SK-N-SH treated with all-trans-retinoic acid at 6 μM for 48 hours (cell line): Measurements from ENCODE around the gene PEMT.

Experiments used
- ATAC-seq: fragments of 200-7000 bp; cut with Tn5 transposase; 3 replicates; pipeline ENCODE4 v1.9.1; 2020; ENCODE audit warnings: mild to moderate bottlenecking, moderate library complexity
- ARNTL ChIP-seq: fragments of 450-650 bp; formaldehyde crosslinking; IDR thresholded peaks from 2 replicates; pipeline ENCODE4 v1.5.0; 2020; ENCODE audit warnings: low read depth, mild to moderate bottlenecking, moderate library complexity, borderline replicate concordance
- CSDC2 ChIP-seq: fragments of 250-450 bp; sonication (Bioruptor Pico); IDR thresholded peaks from 2 replicates; pipeline ENCODE4 v1.5.0; 2020; ENCODE audit warnings: mild to moderate bottlenecking, moderate library complexity
- CSRNP3 ChIP-seq: fragments of 250-450 bp; sonication (Bioruptor Pico); IDR thresholded peaks from 2 replicates; pipeline ENCODE4 v1.5.1; 2021; ENCODE audit warnings: mild to moderate bottlenecking, moderate library complexity
- ESRRG ChIP-seq: fragments of 250-450 bp; sonication (Bioruptor Pico); IDR thresholded peaks from 2 replicates; pipeline ENCODE4 v1.6.1; 2021; ENCODE audit warnings: mild to moderate bottlenecking
- GLIS3 ChIP-seq: fragments of 250-450 bp; sonication (Bioruptor Pico); IDR thresholded peaks from 2 replicates; pipeline ENCODE4 v1.5.0; 2020; ENCODE audit warnings: mild to moderate bottlenecking, moderate library complexity
- OSR1 ChIP-seq: fragments of 250-450 bp; sonication (Bioruptor Pico); IDR thresholded peaks from 2 replicates; pipeline ENCODE4 v1.8.0; 2022; ENCODE audit warnings: moderate library complexity, mild to moderate bottlenecking, inconsistent platforms
- PATZ1 ChIP-seq: fragments of 250-450 bp; sonication (Bioruptor Pico); IDR thresholded peaks from 2 replicates; pipeline ENCODE4 v1.8.0; 2020; ENCODE audit warnings: mild to moderate bottlenecking, moderate library complexity, borderline replicate concordance
- POU6F1 ChIP-seq: fragments of 250-450 bp; sonication (Bioruptor Pico); IDR thresholded peaks from 2 replicates; pipeline ENCODE4 v1.8.0; 2021; ENCODE audit warnings: low read depth, mild to moderate bottlenecking, moderate library complexity, borderline replicate concordance
- PPARA ChIP-seq: fragments of 250-450 bp; sonication (Bioruptor Pico); IDR thresholded peaks from 2 replicates; pipeline ENCODE4 v1.5.0; 2020; ENCODE audit warnings: mild to moderate bottlenecking, borderline replicate concordance
- RARB ChIP-seq: fragments of 250-450 bp; sonication (Bioruptor Pico); IDR thresholded peaks from 2 replicates; pipeline ENCODE4 v1.8.0; 2021; ENCODE audit warnings: mild to moderate bottlenecking, moderate library complexity
- SNAI2 ChIP-seq: fragments of 250-450 bp; sonication (Bioruptor Pico); IDR thresholded peaks from 2 replicates; pipeline ENCODE4 v1.5.0; 2020; ENCODE audit warnings: mild to moderate bottlenecking, moderate library complexity
- TCF4 ChIP-seq: fragments of 250-450 bp; sonication (Bioruptor Pico); IDR thresholded peaks from 2 replicates; pipeline ENCODE4 v1.8.0; 2021; ENCODE audit warnings: mild to moderate bottlenecking, moderate library complexity, borderline replicate concordance
- TOX ChIP-seq: fragments of 250-450 bp; sonication (Bioruptor Pico); IDR thresholded peaks from 2 replicates; pipeline ENCODE4 v1.8.0; 2021; ENCODE audit warnings: mild to moderate bottlenecking, moderate library complexity, borderline replicate concordance
- TSHZ2 ChIP-seq: fragments of 250-450 bp; sonication (Bioruptor Pico); IDR thresholded peaks from 2 replicates; pipeline ENCODE4 v1.5.0; 2020; ENCODE audit warnings: mild to moderate bottlenecking, moderate library complexity
- ZFP3 ChIP-seq: fragments of 250-450 bp; sonication (Bioruptor Pico); IDR thresholded peaks from 2 replicates; pipeline ENCODE4 v1.5.0; 2020; ENCODE audit warnings: mild to moderate bottlenecking, moderate library complexity
- ZFP30 ChIP-seq: fragments of 450-650 bp; formaldehyde crosslinking; IDR thresholded peaks from 2 replicates; pipeline ENCODE4 v1.5.0; 2022; ENCODE audit warnings: mild to moderate bottlenecking, moderate library complexity
- ZNF565 ChIP-seq: fragments of 450-650 bp; formaldehyde crosslinking; conservative IDR thresholded peaks from 2 replicates; pipeline ENCODE4 v1.5.0; 2020; ENCODE audit warnings: low read depth, mild to moderate bottlenecking, moderate library complexity
- ZNF70 ChIP-seq: fragments of 450-650 bp; formaldehyde crosslinking; IDR thresholded peaks from 2 replicates; pipeline ENCODE4 v1.5.0; 2020; ENCODE audit warnings: mild to moderate bottlenecking, moderate library complexity
- ZNF8 ChIP-seq: fragments of 450-650 bp; formaldehyde crosslinking; IDR thresholded peaks from 2 replicates; pipeline ENCODE4 v1.5.0; 2020; ENCODE audit warnings: mild to moderate bottlenecking, moderate library complexity
- TF ChIP-seq, protein P1 (sequence below): fragments of 250-450 bp; sonication (Bioruptor Pico); IDR thresholded peaks from 2 replicates; pipeline ENCODE4 v1.5.1; 2020; ENCODE audit warnings: low read depth, mild to moderate bottlenecking, moderate library complexity

PEMT gene

DNA sequence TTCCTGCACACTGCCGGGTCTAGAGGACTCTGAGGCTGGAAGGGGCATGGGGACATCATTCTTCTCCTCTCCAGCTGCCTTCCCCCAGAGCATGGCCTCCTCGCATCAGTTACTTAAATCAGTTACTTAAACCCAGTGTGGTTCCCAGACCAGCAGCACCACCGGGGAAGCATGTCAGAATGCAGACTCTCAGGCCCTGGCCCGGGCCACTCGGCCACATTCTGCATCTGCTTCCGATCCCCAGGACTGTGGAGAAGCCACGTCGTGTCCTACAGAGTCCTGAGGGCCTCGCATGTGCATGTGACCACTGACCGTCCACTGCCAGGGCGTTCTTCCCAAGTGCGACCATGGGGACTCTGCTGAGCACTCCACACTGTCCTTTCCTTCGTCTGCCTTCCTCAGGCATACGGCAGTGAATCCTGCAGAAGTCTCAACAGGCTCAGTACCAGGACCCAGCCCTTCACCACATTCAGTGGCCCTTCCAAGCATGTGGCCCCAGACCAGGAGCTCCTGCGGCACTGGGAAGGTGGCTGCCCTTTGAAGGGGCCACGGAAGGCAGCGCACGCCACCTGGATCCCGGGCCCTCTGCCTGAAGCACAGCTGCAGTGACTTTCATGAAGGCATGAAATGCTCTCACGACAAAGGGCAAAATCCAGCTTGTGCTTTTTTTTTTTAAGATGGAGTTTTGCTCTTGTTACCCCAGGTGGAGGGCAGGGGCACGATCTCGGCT, 48.4 kb downstream of the PEMT start (continued):
- TF ChIP-seq, protein P1, sequence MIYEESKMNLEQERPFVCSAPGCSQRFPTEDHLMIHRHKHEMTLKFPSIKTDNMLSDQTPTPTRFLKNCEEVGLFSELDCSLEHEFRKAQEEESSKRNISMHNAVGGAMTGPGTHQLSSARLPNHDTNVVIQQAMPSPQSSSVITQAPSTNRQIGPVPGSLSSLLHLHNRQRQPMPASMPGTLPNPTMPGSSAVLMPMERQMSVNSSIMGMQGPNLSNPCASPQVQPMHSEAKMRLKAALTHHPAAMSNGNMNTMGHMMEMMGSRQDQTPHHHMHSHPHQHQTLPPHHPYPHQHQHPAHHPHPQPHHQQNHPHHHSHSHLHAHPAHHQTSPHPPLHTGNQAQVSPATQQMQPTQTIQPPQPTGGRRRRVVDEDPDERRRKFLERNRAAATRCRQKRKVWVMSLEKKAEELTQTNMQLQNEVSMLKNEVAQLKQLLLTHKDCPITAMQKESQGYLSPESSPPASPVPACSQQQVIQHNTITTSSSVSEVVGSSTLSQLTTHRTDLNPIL (CRISPR knock-in tag): no peak
- TF ChIP-seq ZNF70 (CRISPR knock-in tag) (no peak), RARB (CRISPR knock-in tag) (no peak), OSR1 (CRISPR knock-in tag) (no peak)

GRCh38 chr17:17541640-17542001, 49.9 kb downstream of the PEMT start:
- TF ChIP-seq ARNTL (no peak), GLIS3 (CRISPR knock-in tag) (no peak)
- TF ChIP-seq, all 23 proteins: peak for 0
- no peak for ATAC-seq

GRCh38 chr17:17540935-17541639, 50.4 kb downstream of the PEMT start:
- TF ChIP-seq TOX (CRISPR knock-in tag) (no peak), ZNF8 (no peak), GLIS3 (CRISPR knock-in tag) (no peak), TCF4 (CRISPR knock-in tag) (no peak), CSRNP3 (CRISPR knock-in tag) (no peak), ZFP3 (CRISPR knock-in tag) (no peak), ZNF70 (CRISPR knock-in tag) (no peak), ZFP30 (CRISPR knock-in tag) (no peak), POU6F1 (CRISPR knock-in tag) (no peak), TSHZ2 (CRISPR knock-in tag) (no peak), PPARA (CRISPR knock-in tag) (no peak), ESRRG (CRISPR knock-in tag) (no peak), SNAI2 (CRISPR knock-in tag) (no peak), ARNTL (no peak), ZNF565 (no peak)
- ATAC-seq: no peak

DNA sequence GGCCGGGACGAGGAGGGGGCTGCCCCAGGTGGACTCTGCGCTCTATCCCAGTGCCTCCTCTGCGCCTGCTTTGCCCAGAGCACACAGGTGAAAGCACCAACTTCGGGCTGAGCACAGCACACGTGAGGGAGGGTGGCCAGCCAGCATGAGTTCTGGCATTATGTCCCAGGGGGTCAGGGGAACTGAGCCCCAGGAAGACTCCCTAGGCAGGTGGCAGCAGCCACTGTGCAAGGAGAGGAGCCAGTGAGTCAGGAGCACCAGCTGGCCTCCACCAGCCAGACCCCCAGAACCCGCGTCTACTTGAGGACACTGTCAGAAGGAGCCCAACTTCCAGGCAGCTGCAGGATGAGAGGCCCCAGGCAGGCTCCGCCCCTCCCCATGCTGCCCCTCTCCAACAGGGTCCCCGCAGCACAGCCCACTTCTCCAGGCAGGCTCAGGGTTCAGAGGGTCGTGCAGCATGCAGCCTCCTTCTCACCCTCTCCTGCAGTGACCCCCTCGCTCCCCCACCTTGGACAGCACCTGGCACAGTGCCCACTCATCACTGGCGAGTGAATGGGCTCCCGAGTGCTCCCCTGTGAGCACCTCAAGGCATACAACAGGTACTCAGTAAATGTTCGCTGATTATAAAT, 51.1 kb downstream of the PEMT start:
- no peak for ATAC-seq
- TF ChIP-seq CSDC2 (CRISPR knock-in tag): no peak
- TF ChIP-seq ZFP3 (CRISPR knock-in tag): no peak
- TF ChIP-seq SNAI2 (CRISPR knock-in tag): no peak
- TF ChIP-seq ZNF565: no peak
- TF ChIP-seq PATZ1 (CRISPR knock-in tag): no peak
- no peak for TF ChIP-seq TCF4 (CRISPR knock-in tag)
- no peak for TF ChIP-seq ESRRG (CRISPR knock-in tag)
- no peak for TF ChIP-seq OSR1 (CRISPR knock-in tag)
- TF ChIP-seq RARB (CRISPR knock-in tag): no peak
- TF ChIP-seq CSRNP3 (CRISPR knock-in tag): no peak
- TF ChIP-seq TSHZ2 (CRISPR knock-in tag): no peak
- no peak for TF ChIP-seq ZFP30 (CRISPR knock-in tag)
